GM19238 (cell line): ENCODE results near the gene SFXN2.
"Not testable (repeated sequence)": the region's sequence is repeated elsewhere in the genome, so short reads cannot be mapped to it uniquely, and the experiment has no call there.

ENCODE experiments used
- DNase-seq: peaks from one replicate; pipeline ENCODE4 v3.0.0; 2011; ENCODE audit warnings: low spot score; ENCODE audit not compliant: insufficient read length

SFXN2 gene

DNA sequence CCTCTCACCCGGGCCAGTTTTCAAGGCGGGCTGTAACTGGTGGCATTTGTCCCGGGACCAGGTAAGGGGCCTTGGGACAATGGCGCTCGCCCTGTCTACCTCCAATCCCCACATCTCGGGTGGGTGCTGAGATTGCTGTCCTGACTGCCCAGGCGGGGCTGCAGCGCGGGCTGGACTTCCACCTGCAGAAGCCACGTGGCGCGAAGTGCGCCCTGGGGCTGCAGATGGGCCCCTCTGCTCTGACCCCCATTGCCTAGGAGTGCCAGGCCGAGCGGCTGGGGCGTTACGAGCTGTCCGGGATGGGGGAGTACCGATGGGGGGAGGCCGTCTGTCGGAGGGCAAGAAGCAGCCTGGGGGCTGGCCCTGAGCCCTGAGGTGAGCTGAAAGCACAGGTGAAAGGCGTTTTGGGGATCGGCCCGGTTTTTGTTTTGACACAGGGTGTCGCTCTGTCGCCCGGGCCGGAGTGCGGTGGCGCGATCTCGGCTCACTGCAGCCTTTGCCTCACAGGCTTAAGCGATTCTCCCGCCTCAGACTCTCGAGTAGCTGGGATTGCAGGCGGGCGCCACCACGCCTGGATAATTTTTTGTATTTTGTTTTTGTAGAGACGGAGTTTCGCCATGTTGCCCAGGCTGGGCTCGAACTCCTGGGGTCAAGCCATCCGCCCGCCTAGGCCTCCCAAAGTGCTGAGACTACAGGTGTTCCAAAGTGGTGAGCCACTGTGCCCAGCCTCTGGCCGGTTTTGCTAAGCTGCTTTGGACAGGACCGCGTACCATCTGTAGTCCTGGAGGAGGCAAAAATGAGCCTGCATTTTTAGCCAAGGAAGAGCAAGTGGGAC is at the start of gene SFXN2:
TSS of gene SFXN2 (plus strand) at position 16 of the 835 bp plus-strand sequence. CDS start 12,001 bp downstream, outside the sequence.
- DNase-seq = peak; percentile 28

- no peak for DNase-seq
These were observed 48.4 kb upstream of the SFXN2 start for GRCh38 chr10:102665904-102666509.

DNA sequence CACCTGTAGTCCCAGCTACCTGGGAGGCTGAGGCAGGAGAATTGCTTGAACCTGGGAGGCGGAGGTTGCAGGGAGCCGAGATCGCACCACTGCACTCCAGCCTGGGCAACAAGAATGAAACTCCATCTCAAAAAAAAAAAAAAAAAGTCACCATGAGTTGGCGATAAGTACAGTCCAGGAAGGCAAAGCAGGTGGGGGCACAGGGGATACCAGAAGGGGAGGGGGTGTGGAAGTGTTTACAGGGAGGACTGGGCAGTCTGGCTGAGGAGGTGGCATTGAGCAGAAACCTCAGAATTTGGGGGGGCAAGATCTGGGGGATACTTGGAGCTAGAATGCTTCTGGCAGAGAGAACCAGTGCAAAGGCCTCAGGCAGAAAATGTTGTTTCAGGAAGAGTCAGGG is 47.0 kb upstream of the SFXN2 start:
- DNase-seq = not testable (repeated sequence)

DNA sequence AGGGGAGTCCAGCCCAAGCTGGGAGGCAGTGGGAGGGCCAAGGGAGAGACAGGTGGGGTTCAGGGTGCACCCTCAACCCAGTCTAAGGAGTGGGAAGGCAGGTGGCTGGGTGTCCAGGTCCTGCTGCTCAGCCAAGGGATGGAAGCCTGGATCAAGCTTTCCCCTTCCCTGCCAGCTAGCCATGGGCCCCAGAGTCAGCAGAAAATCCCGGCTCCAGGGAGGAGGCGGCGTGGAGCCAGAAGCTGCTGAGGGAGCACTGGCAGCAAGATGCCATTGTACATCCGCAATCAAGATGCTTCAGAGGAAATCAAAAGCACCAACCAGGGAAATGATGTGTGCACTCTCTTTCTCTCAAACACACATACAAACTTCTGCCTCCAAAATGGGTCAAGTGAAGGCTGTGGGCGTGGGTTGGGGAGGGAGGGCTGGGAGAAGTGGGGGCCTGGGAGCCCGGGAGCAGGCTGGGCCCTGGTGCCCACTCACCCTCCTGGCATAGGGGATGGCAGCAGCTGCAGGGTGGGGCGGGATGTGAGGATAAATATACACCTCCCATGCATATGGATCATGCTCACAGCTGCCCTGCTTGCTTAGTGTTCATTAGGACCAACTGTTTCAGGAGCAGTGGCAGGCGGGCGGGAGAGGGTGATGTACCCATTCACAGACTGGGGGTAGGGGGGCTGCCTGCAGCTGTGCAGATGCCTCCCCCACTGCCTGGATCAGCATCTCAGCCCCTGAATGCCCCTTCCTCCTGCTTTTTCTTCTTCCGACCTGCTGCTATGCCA is 45.9 kb upstream of the SFXN2 start:
- no peak for DNase-seq

- no peak for DNase-seq
These were observed 45.0 kb upstream of the SFXN2 start for GRCh38 chr10:102669206-102670064.

DNA sequence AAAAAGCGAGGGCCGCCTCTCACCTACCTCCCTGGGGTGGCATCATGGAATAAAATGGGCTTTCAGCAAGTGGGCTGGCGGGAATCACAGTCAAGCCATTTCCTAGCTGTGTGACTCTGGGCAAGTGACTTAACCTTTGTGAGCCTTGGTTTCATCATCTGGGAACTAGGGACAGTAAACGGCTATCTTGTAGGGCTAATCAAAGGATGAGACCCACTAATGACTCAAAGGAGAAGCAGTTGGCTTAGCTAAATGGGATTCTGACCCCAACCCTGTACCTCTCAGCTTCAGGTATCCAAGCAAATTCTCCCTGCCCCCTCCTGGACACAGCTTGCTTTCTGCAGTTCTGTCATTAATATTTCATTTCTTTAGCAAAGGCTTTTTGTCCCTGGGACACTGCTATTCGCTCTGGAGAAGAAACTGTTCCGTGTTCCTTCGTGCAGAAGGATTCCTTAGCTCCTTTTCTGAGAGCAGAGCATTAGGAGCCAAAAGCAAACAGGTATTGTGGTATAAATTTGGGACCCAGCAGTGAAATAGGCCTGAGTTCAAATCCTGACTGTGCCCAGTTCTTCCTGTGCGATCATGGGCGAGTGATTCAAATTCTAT is 44.3 kb upstream of the SFXN2 start:
- DNase-seq = no peak

DNA sequence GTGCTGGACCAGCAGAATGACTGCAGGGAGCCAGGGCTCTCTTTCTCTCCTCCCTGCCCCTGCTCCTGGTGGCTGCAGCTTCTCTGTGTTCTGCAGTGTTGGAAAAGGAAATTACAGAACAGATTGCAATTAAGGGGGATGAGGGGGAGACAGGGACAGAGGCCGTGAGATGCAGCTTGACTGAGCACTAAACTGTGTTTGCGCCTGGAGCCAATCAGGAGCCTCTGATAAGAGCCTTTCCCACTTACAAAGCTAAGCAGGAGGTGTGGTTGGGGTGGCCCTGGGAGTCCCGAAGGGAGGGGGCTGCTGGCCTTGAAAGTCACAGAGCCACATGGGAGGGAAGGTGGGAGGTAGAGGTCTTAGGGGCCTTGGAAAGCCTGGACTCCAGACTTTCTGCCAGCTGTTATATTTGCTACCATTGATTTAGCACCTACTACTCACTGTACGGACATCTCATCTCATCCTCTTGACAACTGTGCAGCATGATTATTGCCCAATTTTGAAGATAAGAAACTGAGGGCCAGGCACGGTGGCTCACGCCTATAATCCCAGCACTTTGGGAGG is 43.5 kb upstream of the SFXN2 start:
- no peak for DNase-seq

GRCh38 chr10:102673236-102673818 is 41.1 kb upstream of the SFXN2 start:
- DNase-seq = no peak

GRCh38 chr10:102673819-102674511 is 40.5 kb upstream of the SFXN2 start:
- DNase-seq = peak; percentile 56

DNA sequence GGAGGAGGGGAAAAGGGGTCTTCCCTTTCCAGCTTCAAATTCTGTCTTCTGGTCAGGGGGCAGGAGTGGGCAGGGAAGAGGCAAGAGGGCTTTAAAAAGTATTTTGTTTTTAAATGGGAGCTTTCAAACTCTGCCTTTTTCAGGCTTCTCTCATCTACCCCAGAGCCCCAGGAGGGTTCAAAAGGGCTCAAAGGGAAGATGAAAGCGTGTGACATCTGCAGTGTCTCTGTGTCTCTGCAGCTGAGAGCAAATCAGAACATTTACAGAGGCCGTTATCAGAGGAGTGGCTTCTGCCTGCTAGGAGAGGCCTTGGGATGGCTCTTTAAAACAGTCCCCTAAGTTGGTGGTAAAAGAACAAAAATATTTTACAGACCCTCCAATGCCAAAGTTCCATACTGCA is 39.9 kb upstream of the SFXN2 start:
- no peak for DNase-seq

DNA sequence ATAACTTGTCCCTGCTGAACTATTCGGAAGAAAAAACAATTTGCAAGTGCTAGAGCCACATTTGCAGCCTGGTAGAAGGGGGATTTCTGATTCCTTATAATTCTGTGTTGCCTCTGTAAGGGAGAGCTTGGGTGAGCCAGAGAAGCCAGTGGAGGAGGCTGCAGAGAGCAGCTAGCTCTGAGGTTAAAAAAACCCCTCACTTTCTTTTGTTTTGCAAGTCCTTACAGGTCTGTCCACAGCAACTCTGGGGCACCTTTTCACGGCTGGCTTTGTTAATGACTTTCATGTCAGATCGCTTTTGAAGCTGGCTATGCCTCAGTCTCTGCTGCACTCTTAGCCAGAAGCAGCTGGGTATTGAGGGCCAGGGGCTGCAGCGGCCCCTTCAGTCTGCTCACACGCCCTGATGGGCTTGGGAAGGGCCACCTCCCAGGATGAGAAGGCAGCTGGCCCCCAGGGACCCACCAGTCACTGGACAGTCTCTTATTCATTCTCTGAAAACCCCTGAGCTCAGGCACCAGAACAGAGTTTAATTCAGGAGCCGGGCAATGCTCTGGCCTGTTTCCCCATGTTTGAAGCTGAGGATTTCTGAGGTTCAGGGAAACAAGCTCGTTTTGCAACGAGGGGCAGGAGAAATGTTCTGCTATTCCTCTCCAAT is 39.3 kb upstream of the SFXN2 start:
- DNase-seq = no peak

DNA sequence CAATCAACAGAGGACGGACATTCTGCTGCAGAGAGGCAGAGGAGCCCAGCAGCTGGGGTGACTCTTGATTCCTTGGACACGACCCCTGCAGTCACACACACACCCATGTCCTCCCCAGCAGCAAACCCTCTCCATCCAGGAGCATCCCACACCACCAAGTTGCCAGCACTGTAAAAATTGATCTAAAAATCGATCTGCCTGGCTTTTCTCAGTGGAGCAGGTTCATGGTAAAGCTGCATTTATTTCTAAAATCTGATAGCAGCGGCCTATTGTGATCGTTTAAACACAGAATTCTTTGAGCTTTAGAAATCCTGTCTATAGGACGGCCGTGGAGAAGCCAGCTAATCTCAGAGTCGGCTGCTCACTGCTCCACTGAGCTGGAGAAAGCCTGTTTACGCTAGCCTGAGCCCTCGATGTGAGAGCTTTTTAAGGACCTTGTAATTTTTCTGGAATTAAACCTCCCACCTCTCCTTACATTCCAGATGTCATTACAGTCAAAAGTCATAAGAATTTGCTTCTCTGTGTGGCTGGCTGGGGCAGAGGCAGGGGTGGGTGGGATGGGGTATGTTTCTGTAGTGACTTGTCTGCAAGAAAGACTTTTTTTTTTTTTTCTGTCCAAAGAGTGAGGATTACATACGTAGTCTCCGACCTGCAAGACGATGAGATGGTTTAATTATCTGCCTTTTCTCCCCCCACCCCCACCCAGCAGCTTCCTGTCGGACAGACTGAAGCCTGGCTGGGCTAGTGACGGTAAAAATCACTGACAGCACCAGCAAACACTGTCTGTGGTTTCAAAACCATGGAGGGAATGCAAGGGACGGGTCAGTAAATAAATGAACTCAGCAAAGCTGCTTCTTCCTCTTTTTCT is 38.5 kb upstream of the SFXN2 start:
- DNase-seq = no peak

GRCh38 chr10:102676534-102677315 is 37.7 kb upstream of the SFXN2 start:
- DNase-seq = no peak

DNA sequence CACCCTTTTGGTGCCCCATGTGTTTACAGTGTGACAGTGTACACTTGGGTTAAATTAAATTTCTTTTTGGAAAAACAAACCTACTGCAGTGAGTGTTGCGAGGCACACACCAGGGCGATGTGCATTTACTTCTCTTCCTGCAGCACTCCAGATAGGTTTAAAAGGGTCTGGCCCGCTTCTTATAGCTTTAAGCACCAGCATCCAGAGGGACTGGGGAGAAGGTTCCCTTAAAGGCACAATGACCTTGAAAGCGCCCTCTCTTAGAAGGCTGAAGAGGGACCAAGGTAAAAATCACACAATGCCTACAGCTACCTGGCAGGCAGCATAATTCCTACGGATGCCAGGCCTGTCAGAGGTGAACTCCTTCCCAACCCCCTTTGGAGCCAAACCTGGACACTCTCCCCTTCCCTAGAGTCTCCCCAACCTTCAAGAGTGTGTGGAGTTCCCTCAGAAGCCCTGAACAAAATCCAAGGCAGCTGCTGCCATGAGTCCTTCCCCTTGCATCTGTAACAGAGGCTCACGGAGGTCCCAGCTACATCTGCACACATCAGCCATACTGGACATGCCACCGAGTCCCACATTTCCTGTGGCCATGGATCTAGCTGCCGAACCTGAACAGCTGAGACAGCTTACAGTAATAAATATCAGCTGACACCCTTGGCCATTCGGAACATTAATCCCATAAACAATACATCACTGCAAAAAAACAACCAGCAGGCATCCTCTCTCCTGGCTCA is 36.9 kb upstream of the SFXN2 start:
- DNase-seq = no peak

DNA sequence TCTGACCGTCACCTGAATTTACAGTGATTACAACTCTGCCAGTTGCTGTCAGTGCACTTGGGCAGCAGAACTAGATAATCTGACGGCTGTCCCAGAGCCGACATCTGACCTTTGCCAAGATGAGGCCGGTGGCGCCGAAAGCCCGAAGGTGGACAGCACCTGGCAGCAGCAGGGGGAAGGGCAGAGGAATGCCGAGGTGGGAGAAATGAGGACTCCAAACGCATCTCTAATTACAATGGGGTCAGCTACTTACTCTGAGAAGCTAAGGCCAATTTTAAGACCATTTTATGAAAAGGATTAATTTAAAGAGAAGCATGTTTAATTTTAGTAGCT is 36.4 kb upstream of the SFXN2 start:
- no peak for DNase-seq

GRCh38 chr10:102678842-102679289 is 35.6 kb upstream of the SFXN2 start:
- no peak for DNase-seq

DNA sequence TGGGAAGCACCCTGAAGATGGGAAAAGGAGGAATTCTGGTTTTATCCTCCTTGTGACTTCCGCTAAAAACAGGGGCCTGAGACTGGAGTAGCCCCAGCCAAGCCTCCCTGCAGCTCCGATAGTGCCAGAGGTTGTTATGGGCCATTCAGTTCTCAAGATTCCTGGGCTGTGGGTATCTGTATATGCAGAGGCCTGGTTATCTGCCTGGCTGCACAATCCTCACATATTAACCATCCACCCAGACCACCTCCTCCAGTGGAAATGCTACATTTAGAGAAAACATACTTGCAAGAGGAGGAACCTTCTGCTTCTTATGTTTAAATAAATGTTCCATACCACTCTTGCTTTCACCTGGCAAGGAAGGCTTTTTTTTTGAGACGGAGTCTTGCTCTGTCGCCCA is 34.8 kb upstream of the SFXN2 start:
- DNase-seq = no peak
